Uterus (tissue), 2 donors: ENCODE measurements around the gene THSD4.

Experiments used
- CTCF ChIP-seq, 4 experiments: fragments of 200-600 bp in 2 of 4; fragments of 450-650 bp in 2 of 4; sonication (generic) in 2 of 4; IDR thresholded peaks; one replicate each; pipeline ENCODE4 v1.5.1; 2016 to 2019; ENCODE audit warnings: antibody characterized with exemption in 4 of 4, mild to moderate bottlenecking in 2 of 4, moderate library complexity in 1 of 4
- POLR2A ChIP-seq, 2 donors: fragments of 450-650 bp; IDR thresholded peaks; one replicate each; pipeline ENCODE4 v1.6.1; 2016; ENCODE audit warnings: antibody characterized with exemption in 2 of 2, mild to moderate bottlenecking in 1 of 2, moderate library complexity in 1 of 2

GRCh38 chr15:71397377-71397776, 282.1 kb downstream of the THSD4 start:
- TF ChIP-seq CTCF (IDR thresholded peaks at IDR 0.05), result no peak
- no peak for TF ChIP-seq POLR2A (IDR thresholded peaks at IDR 0.05)
